OCI-LY1 (cell line): ENCODE data around the gene SEMA3D.

Experiments
- H2AFZ ChIP-seq: fragments of 200-600 bp; sonication (generic), shearing (Covaris generic); 2 replicates; pipeline ENCODE4 v1.6.0; 2014; ENCODE audit warnings: antibody characterized with exemption, mild to moderate bottlenecking, low read length
- H3F3A ChIP-seq: fragments of 200-600 bp; sonication (generic), shearing (Covaris generic); 2 replicates; pipeline ENCODE4 v1.6.0; 2014; ENCODE audit warnings: mild to moderate bottlenecking, antibody characterized with exemption, low read length, moderate library complexity; ENCODE audit not compliant: insufficient read depth
- H3K27ac ChIP-seq: fragments of 200-600 bp; sonication (generic); 2 replicates; pipeline ENCODE4 v1.5.1; 2014; ENCODE audit warnings: low read length, mixed run types, mild to moderate bottlenecking, low read depth; ENCODE audit not compliant: poor library complexity, severe bottlenecking
- H3K27me3 ChIP-seq: fragments of 200-600 bp; sonication (generic); 2 replicates; pipeline ENCODE4 v1.6.0; 2014; ENCODE audit warnings: antibody characterized with exemption, mild to moderate bottlenecking, low read length, moderate library complexity; ENCODE audit not compliant: insufficient read depth
- H3K36me3 ChIP-seq: fragments of 200-600 bp; sonication (generic); 2 replicates; pipeline ENCODE4 v1.6.1; 2014; ENCODE audit warnings: mild to moderate bottlenecking, antibody characterized with exemption, low read length, moderate library complexity, mixed read lengths; ENCODE audit not compliant: insufficient read depth
- H3K4me1 ChIP-seq: fragments of 200-600 bp; sonication (generic); 2 replicates; pipeline ENCODE4 v1.5.1; 2014; ENCODE audit warnings: mild to moderate bottlenecking, low read length, moderate library complexity; ENCODE audit not compliant: insufficient read depth, severe bottlenecking
- H3K4me2 ChIP-seq: fragments of 200-600 bp; sonication (generic), shearing (Covaris generic); 2 replicates; pipeline ENCODE4 v1.6.1; 2014; ENCODE audit warnings: low read length
- H3K4me3 ChIP-seq: fragments of 200-600 bp; sonication (generic); 2 replicates; pipeline ENCODE4 v1.5.1; 2014; ENCODE audit warnings: low read length, low read depth, mild to moderate bottlenecking, mixed read lengths; ENCODE audit not compliant: poor library complexity, severe bottlenecking
- H3K79me2 ChIP-seq: fragments of 200-600 bp; shearing (Covaris generic); 2 replicates; pipeline ENCODE4 v1.6.1; 2016; ENCODE audit warnings: mixed run types, low read length, mixed read lengths; ENCODE audit not compliant: insufficient read depth
- H3K9ac ChIP-seq: fragments of 200-600 bp; sonication (generic), shearing (Covaris generic); 2 replicates; pipeline ENCODE4 v1.6.1; 2014; ENCODE audit warnings: mild to moderate bottlenecking, low read length, mixed read lengths
- H3K9me2 ChIP-seq: fragments of 200-600 bp; sonication (generic), shearing (Covaris generic); 2 replicates; pipeline ENCODE4 v1.6.1; 2014; ENCODE audit warnings: low read depth, mild to moderate bottlenecking, low read length, mixed read lengths
- H3K9me3 ChIP-seq: fragments of 200-600 bp; shearing (Covaris generic); 2 replicates; pipeline ENCODE4 v1.6.1; 2014; ENCODE audit warnings: low read length, mixed read lengths
- H4K20me1 ChIP-seq: fragments of 200-600 bp; sonication (generic), shearing (Covaris generic); 2 replicates; pipeline ENCODE4 v1.6.0; 2016; ENCODE audit warnings: mild to moderate bottlenecking, low read length; ENCODE audit not compliant: insufficient read depth
- CTCF ChIP-seq: fragments of 200-600 bp; sonication (generic), shearing (Covaris generic); IDR thresholded peaks from 2 replicates; pipeline ENCODE4 v1.5.1; 2017; ENCODE audit warnings: mild to moderate bottlenecking, antibody characterized with exemption, low read length, moderate library complexity, mixed read lengths
- EZH2 ChIP-seq: fragments of 200-600 bp; sonication (generic), shearing (Covaris generic); IDR thresholded peaks from 2 replicates; pipeline ENCODE4 v1.8.0; 2017; ENCODE audit warnings: borderline replicate concordance, mixed run types, mild to moderate bottlenecking, antibody characterized with exemption, low read length, moderate library complexity, mixed read lengths

The SEMA3D gene

GRCh38 chr7:85018498-85018897 is 168.4 kb downstream of the SEMA3D start:
- Histone ChIP-seq H3K9ac (no peak overlapping the region), H3K4me1 (no peaks in the 10 kb centered on the region), H3F3A (no peaks in the 10 kb centered on the region), H3K4me2 (no peak overlapping the region), H3K79me2 (no peaks in the 10 kb centered on the region), H2AFZ (no peak overlapping the region), H3K4me3 (no peak overlapping the region), H3K27ac (no peak overlapping the region), H3K27me3 (no peaks in the 10 kb centered on the region), H3K9me3 (no peaks in the 10 kb centered on the region), H3K9me2 (no peaks in the 10 kb centered on the region), H4K20me1 (no peaks in the 10 kb centered on the region), H3K36me3 (no peaks in the 10 kb centered on the region)
- TF ChIP-seq EZH2 (no peak), CTCF (no peak)

GRCh38 chr7:85016286-85016685 is 170.6 kb downstream of the SEMA3D start:
- H3K27ac ChIP-seq = no peak overlapping the region
- H3F3A ChIP-seq = no peaks in the 10 kb centered on the region
- no peaks in the 10 kb centered on the region for H3K4me1 ChIP-seq
- TF ChIP-seq EZH2 (no peak), CTCF (no peak)
- H3K27me3 ChIP-seq = no peaks in the 10 kb centered on the region
- no peaks in the 10 kb centered on the region for H3K36me3 ChIP-seq
- no peak overlapping the region for H2AFZ ChIP-seq
- H3K4me2 ChIP-seq = no peak overlapping the region
- no peaks in the 10 kb centered on the region for H3K9me3 ChIP-seq
- H4K20me1 ChIP-seq = no peaks in the 10 kb centered on the region
- H3K79me2 ChIP-seq = no peaks in the 10 kb centered on the region
- no peak overlapping the region for H3K9ac ChIP-seq
- no peak overlapping the region for H3K4me3 ChIP-seq
- H3K9me2 ChIP-seq = no peaks in the 10 kb centered on the region

- Histone ChIP-seq H3K27me3 (no peaks in the 10 kb centered on the region), H3K9me2 (no peaks in the 10 kb centered on the region), H3F3A (no peaks in the 10 kb centered on the region), H3K4me1 (no peaks in the 10 kb centered on the region), H2AFZ (no peak overlapping the region), H3K4me2 (no peak overlapping the region), H3K27ac (no peak overlapping the region), H3K9ac (no peak overlapping the region), H3K9me3 (no peaks in the 10 kb centered on the region), H3K79me2 (no peaks in the 10 kb centered on the region), H4K20me1 (no peaks in the 10 kb centered on the region), H3K4me3 (no peak overlapping the region), H3K36me3 (no peaks in the 10 kb centered on the region)
- no peak for TF ChIP-seq CTCF
- no peak for TF ChIP-seq EZH2
Measured at GRCh38 chr7:85014936-85015660, 171.8 kb downstream of the SEMA3D start.
